Stimulated activated CD8-positive, alpha-beta memory T cell treated with anti-CD3 and anti-CD28 coated beads, Interleukin-2, amount 100 ng/mL, for 1 hour (primary cell): ENCODE measurements around the gene IZUMO3.
"Not testable (repeated sequence)": the region's sequence is repeated elsewhere in the genome, so short reads cannot be mapped to it uniquely, and the experiment has no call there.

Experiments
- DNase-seq, 2 donors: peaks; one replicate each; pipeline ENCODE4 v3.0.0-alpha.2; 2020; ENCODE audit warnings: low read depth in 2 of 2

IZUMO3 gene, protein sequence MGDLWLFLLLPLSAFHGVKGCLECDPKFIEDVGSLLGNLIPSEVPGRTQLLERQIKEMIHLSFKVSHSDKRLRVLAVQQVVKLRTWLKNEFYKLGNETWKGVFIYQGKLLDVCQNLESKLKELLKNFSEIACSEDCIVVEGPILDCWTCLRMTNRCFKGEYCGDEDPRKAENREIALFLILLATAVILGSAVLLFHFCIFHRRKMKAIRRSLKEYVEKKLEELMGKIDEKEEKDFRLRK

GRCh38 chr9:24545847-24546522, at the start of gene IZUMO3:
Gene IZUMO3 (minus strand): TSS chr9:24545897. CDS start chr9:24545649, 248 bp downstream.
- no peak for DNase-seq

DNA sequence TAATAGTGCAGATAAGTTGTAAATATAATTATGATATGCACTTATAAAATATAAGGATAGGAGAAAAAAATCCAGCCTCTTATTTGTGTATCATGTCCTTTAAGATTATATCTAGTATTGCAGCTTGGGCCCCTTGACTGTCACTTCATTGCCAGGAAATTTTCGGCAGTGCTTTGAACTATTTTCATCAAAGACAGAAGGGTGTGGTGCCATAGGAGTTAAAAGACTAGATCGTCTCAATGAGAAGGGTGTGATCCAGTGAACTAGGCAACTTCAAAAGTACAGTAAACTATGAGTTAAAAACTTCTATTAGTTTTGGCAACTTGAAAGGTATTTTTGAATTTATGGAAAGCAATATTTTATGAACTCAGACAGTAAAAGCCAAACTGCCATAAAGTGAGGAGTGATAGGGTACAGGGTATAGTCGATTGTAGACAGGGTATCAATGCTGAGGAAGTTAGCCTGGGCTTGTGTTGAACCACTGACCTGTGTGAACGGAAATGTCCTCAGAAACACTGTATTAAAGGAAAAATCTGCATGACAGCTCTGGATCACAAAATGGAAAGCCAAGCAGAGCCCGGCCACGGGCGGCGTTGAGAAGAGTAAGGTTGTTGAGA, 48.6 kb upstream of the IZUMO3 start:
- DNase-seq = no peak

DNA sequence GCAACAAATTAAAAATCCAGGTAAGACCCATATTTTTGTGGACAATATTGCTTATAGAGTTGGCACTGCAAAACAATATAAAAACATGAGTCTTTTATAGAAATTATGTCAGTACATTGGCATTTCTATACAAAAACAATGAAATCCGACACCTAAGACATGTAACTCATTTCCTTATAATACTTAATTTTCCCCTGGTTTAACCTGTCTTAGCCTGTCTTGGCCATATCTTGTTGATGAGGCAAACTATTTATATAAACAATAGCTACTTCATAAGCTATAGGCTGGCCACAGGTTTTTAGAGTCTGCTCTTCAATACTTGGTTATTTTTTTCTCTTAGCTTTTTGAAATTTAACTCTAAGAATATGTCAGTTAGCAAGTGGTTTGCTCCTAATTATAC, 44.7 kb upstream of the IZUMO3 start:
- no peak for DNase-seq

- no peak for DNase-seq
Observed at GRCh38 chr9:24587883-24588282, 42.2 kb upstream of the IZUMO3 start.

DNA sequence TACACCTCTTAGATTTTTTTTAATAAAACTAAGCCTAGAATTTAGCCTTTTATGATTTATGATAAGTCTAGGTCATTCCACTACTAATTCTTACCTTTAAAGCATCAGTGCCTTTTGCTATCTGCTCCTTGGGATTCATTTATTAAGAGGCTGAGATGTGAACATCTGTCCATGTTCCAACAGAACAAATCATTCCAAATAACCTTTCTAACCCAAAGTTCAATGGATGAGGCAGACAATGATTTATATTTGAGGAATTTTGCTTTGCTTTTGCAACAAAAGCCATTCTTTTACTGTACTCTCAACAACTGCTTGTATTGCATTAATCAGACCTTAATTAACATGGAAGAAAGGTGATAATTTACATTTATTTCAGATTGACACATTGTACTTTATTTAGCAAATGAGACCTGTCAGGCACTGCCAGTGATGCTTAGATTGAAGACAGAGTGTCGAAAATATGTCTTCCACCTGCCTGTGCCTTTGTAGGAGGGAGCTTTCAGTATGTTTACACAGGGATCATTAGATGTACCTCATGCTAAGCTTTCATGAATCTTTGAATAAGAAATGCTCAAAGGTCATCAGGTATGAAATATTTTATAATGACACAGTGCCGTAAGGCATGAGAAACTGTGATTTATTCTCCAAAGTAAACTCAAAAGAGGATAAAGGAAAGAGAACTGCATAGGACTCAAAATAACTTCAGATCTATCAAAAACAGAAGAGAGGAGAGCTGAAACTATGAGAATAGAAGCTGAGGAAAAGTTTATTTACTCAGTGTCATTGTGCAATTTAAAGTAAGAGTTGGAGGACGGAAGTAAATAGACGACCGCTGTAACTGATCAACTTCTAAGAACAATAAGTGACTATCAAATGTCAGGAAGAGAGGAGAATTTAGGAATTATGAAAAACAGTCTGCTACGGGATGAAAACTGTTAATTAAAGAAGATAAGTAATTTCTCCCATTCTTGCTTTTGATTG, 36.7 kb upstream of the IZUMO3 start:
- DNase-seq = no peak

GRCh38 chr9:24580005-24580404, 34.3 kb upstream of the IZUMO3 start:
- not testable (repeated sequence) for DNase-seq

DNA sequence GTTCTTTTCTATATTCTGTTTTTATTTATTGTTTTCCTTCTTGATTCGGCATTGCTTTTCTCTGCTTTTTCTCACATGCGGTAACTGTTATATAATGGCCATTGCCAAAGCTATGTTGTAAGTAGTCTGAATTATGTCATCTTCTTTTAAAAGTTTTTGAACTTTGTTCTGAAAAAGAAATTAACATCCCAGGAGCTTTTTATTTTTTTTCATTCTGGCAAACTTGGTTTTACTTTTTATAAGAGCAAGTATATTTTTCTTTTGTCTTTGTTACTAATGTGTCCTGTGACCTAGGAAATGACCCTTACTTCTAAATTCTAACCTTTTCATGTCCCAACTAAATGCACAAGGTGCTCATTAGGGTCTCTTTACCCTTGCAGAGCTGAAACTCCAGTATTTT, 26.7 kb upstream of the IZUMO3 start:
- DNase-seq = no peak

DNA sequence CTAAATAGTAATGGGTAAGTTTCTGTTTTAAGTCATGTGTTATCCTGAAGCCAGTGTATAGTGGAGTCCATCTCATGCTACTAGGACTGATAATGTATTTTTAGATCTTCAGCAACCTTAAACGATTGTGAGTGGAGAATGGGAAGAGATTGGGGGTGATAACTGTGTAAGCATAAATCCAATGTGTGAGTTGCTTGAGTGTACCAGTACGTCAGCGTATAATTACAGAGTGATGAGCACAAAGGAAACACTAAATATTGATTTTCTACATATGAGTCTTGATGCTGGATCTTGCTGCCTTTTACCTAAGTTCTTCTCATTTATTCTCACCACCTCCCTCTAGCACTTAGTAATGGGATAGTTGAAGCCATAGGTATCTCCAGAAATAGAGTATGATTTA, 16.3 kb upstream of the IZUMO3 start:
- no peak for DNase-seq

DNA sequence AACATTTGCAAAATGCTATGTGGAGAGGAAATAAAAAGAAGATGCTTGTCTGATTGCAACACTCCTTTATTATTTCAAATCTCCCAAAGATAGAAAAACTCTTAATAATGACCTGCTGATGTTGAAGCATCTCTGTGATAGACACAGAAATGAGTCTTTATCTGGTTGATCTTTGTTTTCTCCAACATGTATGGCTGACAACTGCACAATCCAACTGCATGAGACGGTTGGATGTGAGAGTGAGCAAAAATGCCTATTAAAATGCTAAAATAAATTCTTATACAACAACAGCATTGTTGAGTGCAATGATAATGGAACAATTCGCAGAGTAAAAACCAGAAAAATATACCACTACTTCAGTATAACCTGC, 7.5 kb upstream of the IZUMO3 start:
- DNase-seq = no peak

- no peak for DNase-seq
Observed at GRCh38 chr9:24552526-24553182, 7.0 kb upstream of the IZUMO3 start.

GRCh38 chr9:24545285-24545684, 412 bp downstream of the IZUMO3 start:
- DNase-seq = no peak

GRCh38 chr9:24518545-24518944, 27.2 kb downstream of the IZUMO3 start:
- DNase-seq = no peak

DNA sequence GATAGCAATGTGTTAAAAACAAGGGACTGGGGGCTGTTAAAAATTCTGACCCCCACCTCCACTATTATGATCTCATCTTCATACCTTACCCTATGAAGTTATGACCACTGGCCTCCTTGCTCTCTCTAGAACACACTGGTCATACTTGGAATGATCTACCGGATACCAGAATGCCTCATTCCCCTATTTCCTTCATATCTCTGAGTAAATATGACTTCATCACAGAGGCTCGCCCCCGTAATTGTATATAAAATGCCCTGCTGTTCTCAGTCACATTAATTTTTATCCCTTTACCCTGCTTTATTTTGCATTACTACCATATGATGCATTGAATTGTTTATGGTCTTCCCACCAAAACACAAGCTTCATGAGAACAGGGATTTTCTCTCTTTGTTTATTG, 29.2 kb downstream of the IZUMO3 start:
- no peak for DNase-seq

GRCh38 chr9:24509850-24510249, 35.8 kb downstream of the IZUMO3 start:
- DNase-seq = no peak

DNA sequence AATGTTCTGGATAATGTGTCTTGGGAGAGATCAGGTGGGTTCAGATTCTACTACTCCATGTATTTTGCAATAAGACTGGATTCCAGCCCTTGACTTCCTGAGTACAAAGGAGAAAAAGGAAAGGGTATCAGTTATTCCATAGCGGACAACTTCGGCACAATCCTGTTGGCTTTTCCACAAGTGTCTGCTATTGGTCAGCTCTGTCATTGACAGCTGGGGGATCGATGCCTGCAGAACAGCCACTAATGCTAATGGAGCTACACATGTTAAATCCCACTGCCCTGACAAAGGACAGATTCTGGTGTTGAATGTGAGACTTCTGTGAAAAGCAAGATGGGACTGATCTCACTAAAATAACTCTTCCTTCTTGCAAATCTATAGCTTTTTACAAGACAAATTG, 41.2 kb downstream of the IZUMO3 start:
- DNase-seq = no peak

DNA sequence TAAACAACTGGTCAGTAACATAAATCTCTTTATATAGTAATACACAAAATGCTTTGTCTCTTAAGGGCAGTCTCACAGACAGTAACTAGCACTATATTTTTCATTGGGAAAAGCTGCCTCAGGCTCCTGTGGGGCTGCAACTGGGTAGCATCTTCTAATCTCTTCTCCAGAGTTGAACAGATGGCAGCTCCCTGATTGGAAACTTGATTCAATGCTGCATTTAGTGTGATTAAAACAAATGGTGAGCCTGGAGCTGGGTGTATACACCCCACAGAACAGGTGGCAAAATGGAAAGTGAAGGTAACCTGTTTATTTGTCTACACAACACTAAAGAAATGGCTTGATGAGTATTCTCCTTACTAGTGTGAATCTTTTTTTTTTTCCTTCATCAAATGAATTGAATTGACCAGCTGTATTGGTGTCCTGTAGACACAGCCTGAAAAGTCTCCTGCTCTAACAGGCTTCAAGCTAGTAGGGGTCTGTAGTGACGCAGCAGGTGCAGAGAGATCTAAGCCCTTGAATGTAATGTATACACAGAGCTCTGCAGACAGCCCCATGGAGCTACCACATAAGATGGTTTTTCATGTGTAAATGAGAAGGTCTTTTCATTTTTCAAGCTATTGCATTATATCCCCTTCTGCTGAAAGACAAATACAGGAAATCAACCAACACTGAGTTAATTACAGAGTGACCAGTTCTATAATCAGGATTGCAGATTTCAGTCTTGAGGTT, 43.3 kb downstream of the IZUMO3 start:
- DNase-seq = no peak

GRCh38 chr9:24500761-24501160, 44.9 kb downstream of the IZUMO3 start:
- DNase-seq = no peak

DNA sequence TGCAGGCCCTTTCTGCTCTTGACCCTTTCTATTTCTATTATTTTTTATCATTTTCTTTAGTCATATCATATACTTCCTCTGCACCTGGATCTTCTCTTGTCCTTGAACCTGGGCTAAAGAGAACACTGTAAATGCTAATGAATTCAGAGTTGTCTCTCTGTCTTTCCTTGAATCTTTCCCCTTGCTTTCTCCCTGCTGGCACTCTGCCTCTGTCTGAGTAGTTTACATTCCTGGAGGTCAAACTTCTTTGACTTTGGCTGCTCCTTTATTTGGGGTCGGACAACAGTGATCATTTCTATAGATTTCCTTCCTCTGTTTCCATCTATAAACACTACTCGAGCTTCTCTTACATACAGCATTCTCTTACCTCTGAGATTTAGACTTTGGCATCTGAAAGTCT, 47.1 kb downstream of the IZUMO3 start:
- DNase-seq = no peak

DNA sequence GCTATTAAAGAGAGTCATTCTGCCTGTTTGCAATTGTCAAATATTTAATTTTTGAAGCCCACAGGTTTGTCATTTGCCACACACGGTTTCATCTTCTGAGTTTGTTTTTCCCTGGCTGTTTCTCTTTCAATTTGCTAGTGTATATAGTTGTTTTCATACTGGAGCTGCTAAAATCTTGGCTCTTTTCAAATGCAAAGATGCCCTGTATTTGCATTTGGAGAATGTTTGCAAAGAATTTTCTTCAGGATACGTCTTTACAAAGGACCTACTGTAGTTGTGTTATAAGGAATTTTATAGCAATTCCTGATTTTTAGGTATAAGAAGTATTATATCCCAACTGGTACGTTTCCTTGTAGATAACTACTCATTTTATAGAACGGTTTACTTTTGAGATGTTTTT, 48.0 kb downstream of the IZUMO3 start:
- DNase-seq = no peak
